ENCODE measurements around the gene CSTF1.
A peak's percentile ranks its signal among the peaks of the same experiment; 100 is the strongest.

CSTF1 gene

DNA sequence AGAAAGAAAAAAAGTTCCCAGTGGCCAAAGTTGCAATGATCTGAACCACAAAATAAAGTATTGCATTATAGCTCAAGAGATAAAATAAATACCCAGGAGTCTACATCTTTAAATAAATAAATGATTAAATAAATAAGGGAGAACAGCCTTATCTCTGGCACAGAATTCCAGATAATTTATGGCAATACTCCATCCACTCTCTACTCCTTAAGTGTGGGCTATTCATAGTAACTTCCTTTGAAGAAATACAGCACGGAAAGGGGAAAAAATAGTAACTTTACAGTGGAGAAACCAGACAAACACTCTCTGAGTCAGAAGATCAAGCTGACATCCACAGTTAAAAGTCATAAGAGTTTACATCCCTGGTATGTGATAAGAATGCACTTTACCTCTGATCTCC is 12.1 kb upstream of the CSTF1 start:
- H3K4me3 ChIP-seq (ENCODE audit: low read depth in 1 of 2, low read length in 2 of 2) = no peak overlapping the region
- H3K4me1 ChIP-seq (ENCODE audit: insufficient read depth, low read length) = peaks cover 7% of the 10 kb centered on the region; the same call in 1 of the 2 replicates
- H3K36me3 ChIP-seq (ENCODE audit: insufficient read depth, low read length) = peaks cover 94% of the 10 kb centered on the region
- DNase-seq = no peak
- H3K4me2 ChIP-seq (ENCODE audit: insufficient read depth, low read length) = no peak overlapping the region
- TF ChIP-seq, protein P1, sequence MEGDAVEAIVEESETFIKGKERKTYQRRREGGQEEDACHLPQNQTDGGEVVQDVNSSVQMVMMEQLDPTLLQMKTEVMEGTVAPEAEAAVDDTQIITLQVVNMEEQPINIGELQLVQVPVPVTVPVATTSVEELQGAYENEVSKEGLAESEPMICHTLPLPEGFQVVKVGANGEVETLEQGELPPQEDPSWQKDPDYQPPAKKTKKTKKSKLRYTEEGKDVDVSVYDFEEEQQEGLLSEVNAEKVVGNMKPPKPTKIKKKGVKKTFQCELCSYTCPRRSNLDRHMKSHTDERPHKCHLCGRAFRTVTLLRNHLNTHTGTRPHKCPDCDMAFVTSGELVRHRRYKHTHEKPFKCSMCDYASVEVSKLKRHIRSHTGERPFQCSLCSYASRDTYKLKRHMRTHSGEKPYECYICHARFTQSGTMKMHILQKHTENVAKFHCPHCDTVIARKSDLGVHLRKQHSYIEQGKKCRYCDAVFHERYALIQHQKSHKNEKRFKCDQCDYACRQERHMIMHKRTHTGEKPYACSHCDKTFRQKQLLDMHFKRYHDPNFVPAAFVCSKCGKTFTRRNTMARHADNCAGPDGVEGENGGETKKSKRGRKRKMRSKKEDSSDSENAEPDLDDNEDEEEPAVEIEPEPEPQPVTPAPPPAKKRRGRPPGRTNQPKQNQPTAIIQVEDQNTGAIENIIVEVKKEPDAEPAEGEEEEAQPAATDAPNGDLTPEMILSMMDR (IDR thresholded peaks at IDR 0.05; ENCODE audit: borderline replicate concordance, extremely low read depth, low read length, poor library complexity, severe bottlenecking) = no peak
- TF ChIP-seq EZH2 (IDR thresholded peaks at IDR 0.05; ENCODE audit: borderline replicate concordance, low read depth, low read length, severe bottlenecking) = no peak
- H3K27me3 ChIP-seq (ENCODE audit: insufficient read depth, low read length, poor library complexity) = no peaks in the 10 kb centered on the region
- peaks cover 25% of the 10 kb centered on the region for H4K20me1 ChIP-seq (ENCODE audit: insufficient read depth, low read length)
- H3K79me2 ChIP-seq (ENCODE audit: insufficient read depth, low read length) = peaks cover 89% of the 10 kb centered on the region
- H3K9ac ChIP-seq (ENCODE audit: low read depth, low read length) = no peak overlapping the region
- no peak overlapping the region for H3K27ac ChIP-seq (ENCODE audit: low read length)
- H3K9me3 ChIP-seq (ENCODE audit: insufficient read depth, low read length, severe bottlenecking) = no peaks in the 10 kb centered on the region
- no peak overlapping the region for H2AFZ ChIP-seq (ENCODE audit: low read depth, low read length)
- ATAC-seq (ENCODE audit: insufficient read depth, low read depth) = no peak

DNA sequence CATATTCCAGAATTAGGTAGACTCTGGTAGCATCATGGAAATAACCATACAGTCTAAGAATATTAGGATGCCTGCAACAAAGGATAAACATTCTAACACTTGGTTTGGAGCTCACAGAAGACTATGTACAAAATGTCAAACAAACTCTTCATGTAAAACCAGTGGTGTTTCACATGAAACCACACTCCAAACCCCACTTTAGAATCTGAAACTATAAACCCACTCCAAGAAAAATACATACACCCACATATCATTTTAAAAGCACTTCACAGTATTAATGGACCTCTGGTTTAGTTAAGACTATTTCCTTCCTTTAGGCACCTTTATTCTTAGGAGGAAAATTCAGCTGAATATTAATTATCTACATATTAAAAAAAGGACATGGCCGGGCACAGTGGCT is 10.9 kb upstream of the CSTF1 start:
- Histone ChIP-seq H3K4me1 (ENCODE audit: insufficient read depth, low read length) (peaks cover 15% of the 10 kb centered on the region), H3K79me2 (ENCODE audit: insufficient read depth, low read length) (peaks cover 87% of the 10 kb centered on the region), H3K9me3 (ENCODE audit: insufficient read depth, low read length, severe bottlenecking) (no peaks in the 10 kb centered on the region), H3K4me2 (ENCODE audit: insufficient read depth, low read length) (no peak overlapping the region), H3K36me3 (ENCODE audit: insufficient read depth, low read length) (peaks cover 93% of the 10 kb centered on the region), H3K9ac (ENCODE audit: low read depth, low read length) (no peak overlapping the region), H3K27ac (ENCODE audit: low read length) (no peak overlapping the region), H2AFZ (ENCODE audit: low read depth, low read length) (no peak overlapping the region), H3K4me3 (ENCODE audit: low read depth in 1 of 2, low read length in 2 of 2) (no peak overlapping the region), H4K20me1 (ENCODE audit: insufficient read depth, low read length) (peaks cover 31% of the 10 kb centered on the region), H3K27me3 (ENCODE audit: insufficient read depth, low read length, poor library complexity) (no peaks in the 10 kb centered on the region)
- ATAC-seq (ENCODE audit: insufficient read depth, low read depth) (no peak), DNase-seq (no peak)
- TF ChIP-seq EZH2 (IDR thresholded peaks at IDR 0.05; ENCODE audit: borderline replicate concordance, low read depth, low read length, severe bottlenecking) = no peak
- TF ChIP-seq, protein P1 (IDR thresholded peaks at IDR 0.05; ENCODE audit: borderline replicate concordance, extremely low read depth, low read length, poor library complexity, severe bottlenecking) = no peak

DNA sequence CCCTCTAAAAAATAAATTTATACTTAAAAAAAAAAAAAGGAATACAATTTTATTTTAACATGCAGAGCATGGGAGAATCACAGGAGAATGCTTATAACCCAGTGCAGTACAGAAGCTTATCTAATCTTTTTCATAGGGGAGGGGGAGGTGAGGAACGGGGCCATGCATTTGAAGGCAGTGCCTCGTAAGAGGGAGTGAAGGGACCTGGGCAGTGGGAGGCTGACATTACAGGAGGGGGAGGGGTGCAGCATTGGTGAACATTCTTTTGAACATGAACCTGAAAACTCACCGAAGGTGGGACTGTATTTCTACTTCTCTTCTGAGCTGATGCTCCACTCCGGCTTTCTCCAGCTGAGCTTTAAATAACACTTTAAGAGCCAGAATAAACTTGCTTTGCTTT is 9.7 kb upstream of the CSTF1 start:
- Histone ChIP-seq H4K20me1 (ENCODE audit: insufficient read depth, low read length) (peaks cover 24% of the 10 kb centered on the region), H3K36me3 (ENCODE audit: insufficient read depth, low read length) (peaks cover 92% of the 10 kb centered on the region), H2AFZ (ENCODE audit: low read depth, low read length) (no peak overlapping the region), H3K4me2 (ENCODE audit: insufficient read depth, low read length) (no peak overlapping the region; the same call in 1 of the 2 replicates), H3K9me3 (ENCODE audit: insufficient read depth, low read length, severe bottlenecking) (no peaks in the 10 kb centered on the region), H3K4me1 (ENCODE audit: insufficient read depth, low read length) (peaks cover 15% of the 10 kb centered on the region), H3K4me3 (ENCODE audit: low read depth in 1 of 2, low read length in 2 of 2) (no peak overlapping the region), H3K27ac (ENCODE audit: low read length) (no peak overlapping the region), H3K9ac (ENCODE audit: low read depth, low read length) (no peak overlapping the region), H3K79me2 (ENCODE audit: insufficient read depth, low read length) (peaks cover 87% of the 10 kb centered on the region), H3K27me3 (ENCODE audit: insufficient read depth, low read length, poor library complexity) (no peaks in the 10 kb centered on the region)
- TF ChIP-seq, protein P1 (IDR thresholded peaks at IDR 0.05; ENCODE audit: borderline replicate concordance, extremely low read depth, low read length, poor library complexity, severe bottlenecking) = no peak
- TF ChIP-seq EZH2 (IDR thresholded peaks at IDR 0.05; ENCODE audit: borderline replicate concordance, low read depth, low read length, severe bottlenecking) = no peak
- DNase-seq (no peak), ATAC-seq (ENCODE audit: insufficient read depth, low read depth) (no peak)

DNA sequence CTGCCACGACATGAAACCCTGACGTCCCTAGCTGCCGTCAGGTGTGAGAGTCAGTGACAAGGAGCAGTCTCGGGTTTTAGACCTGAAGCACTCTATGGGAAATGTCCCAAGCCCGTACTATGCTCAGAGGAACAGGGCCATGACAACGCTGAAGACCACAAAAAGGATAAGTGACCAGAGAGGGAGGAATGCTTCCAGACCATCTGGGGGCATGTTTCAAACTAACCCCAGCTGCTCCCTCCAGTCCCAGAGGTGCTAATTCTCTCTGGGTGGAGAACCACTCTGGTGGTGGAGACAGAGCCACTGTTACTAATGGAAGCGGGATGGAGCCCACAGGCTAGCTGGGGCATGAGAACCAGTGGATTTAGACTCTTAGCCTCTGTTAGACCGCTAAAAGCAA is 9.1 kb upstream of the CSTF1 start:
- no peaks in the 10 kb centered on the region for H3K27me3 ChIP-seq (ENCODE audit: insufficient read depth, low read length, poor library complexity)
- H3K4me2 ChIP-seq (ENCODE audit: insufficient read depth, low read length) = peak overlapping the region; percentile 5; the same call in 1 of the 2 replicates
- peaks cover 21% of the 10 kb centered on the region for H3K4me1 ChIP-seq (ENCODE audit: insufficient read depth, low read length)
- no peak overlapping the region for H2AFZ ChIP-seq (ENCODE audit: low read depth, low read length)
- H3K36me3 ChIP-seq (ENCODE audit: insufficient read depth, low read length) = peaks cover 92% of the 10 kb centered on the region
- no peaks in the 10 kb centered on the region for H3K9me3 ChIP-seq (ENCODE audit: insufficient read depth, low read length, severe bottlenecking)
- H3K4me3 ChIP-seq (ENCODE audit: low read depth in 1 of 2, low read length in 2 of 2) = no peak overlapping the region
- no peak overlapping the region for H3K27ac ChIP-seq (ENCODE audit: low read length)
- H4K20me1 ChIP-seq (ENCODE audit: insufficient read depth, low read length) = peaks cover 19% of the 10 kb centered on the region
- peaks cover 87% of the 10 kb centered on the region for H3K79me2 ChIP-seq (ENCODE audit: insufficient read depth, low read length)
- DNase-seq (no peak), ATAC-seq (ENCODE audit: insufficient read depth, low read depth) (no peak)
- TF ChIP-seq, protein P1 (IDR thresholded peaks at IDR 0.05; ENCODE audit: borderline replicate concordance, extremely low read depth, low read length, poor library complexity, severe bottlenecking) = no peak
- no peak for TF ChIP-seq EZH2 (IDR thresholded peaks at IDR 0.05; ENCODE audit: borderline replicate concordance, low read depth, low read length, severe bottlenecking)
- no peak overlapping the region for H3K9ac ChIP-seq (ENCODE audit: low read depth, low read length)
